DOHH2 (cell line): ENCODE measurements around the gene PDK4.

Experiments used
- H3F3A ChIP-seq: fragments of 200-600 bp; sonication (generic), shearing (Covaris generic); 2 replicates; pipeline ENCODE4 v1.6.0; 2016; ENCODE audit warnings: antibody characterized with exemption, mild to moderate bottlenecking; ENCODE audit not compliant: control insufficient read depth, insufficient read depth
- H3K27ac ChIP-seq: fragments of 200-600 bp; sonication (generic); 2 replicates; pipeline ENCODE4 v1.5.1; 2014; ENCODE audit warnings: low read depth, mild to moderate bottlenecking, low read length, moderate library complexity
- H3K27me3 ChIP-seq: fragments of 200-600 bp; sonication (generic); 2 replicates; pipeline ENCODE4 v1.6.1; 2014; ENCODE audit warnings: mild to moderate bottlenecking, low read length, mixed read lengths; ENCODE audit not compliant: control insufficient read depth
- H3K36me3 ChIP-seq: fragments of 200-600 bp; sonication (generic); 2 replicates; pipeline ENCODE4 v1.6.1; 2014; ENCODE audit warnings: mild to moderate bottlenecking, low read length, moderate library complexity, mixed read lengths; ENCODE audit not compliant: control insufficient read depth
- H3K4me1 ChIP-seq: fragments of 200-600 bp; sonication (generic); 2 replicates; pipeline ENCODE4 v1.6.1; 2014; ENCODE audit warnings: mild to moderate bottlenecking, low read length, mixed read lengths; ENCODE audit not compliant: control insufficient read depth
- H3K4me2 ChIP-seq: fragments of 200-600 bp; sonication (generic); 2 replicates; pipeline ENCODE4 v1.6.0; 2014; ENCODE audit warnings: mild to moderate bottlenecking, low read length, moderate library complexity
- H3K4me3 ChIP-seq: fragments of 200-600 bp; sonication (generic); 2 replicates; pipeline ENCODE4 v1.5.1; 2014; ENCODE audit warnings: mild to moderate bottlenecking, low read length, mixed read lengths
- H3K79me2 ChIP-seq: fragments of 200-600 bp; sonication (generic); 2 replicates; pipeline ENCODE4 v1.6.1; 2014; ENCODE audit warnings: mild to moderate bottlenecking, low read length, mixed read lengths; ENCODE audit not compliant: control insufficient read depth
- H3K9me2 ChIP-seq: fragments of 200-600 bp; sonication (generic); replicated peaks from 2 replicates; pipeline ENCODE4 v1.6.1; 2014; ENCODE audit warnings: mild to moderate bottlenecking, low read length, mixed read lengths; ENCODE audit not compliant: control insufficient read depth
- H3K9me3 ChIP-seq: fragments of 200-600 bp; sonication (generic); 2 replicates; pipeline ENCODE4 v1.6.1; 2014; ENCODE audit warnings: antibody characterized with exemption, low read length, mixed read lengths; ENCODE audit not compliant: control insufficient read depth, insufficient read depth
- H4K20me1 ChIP-seq: fragments of 200-600 bp; sonication (generic); 2 replicates; pipeline ENCODE4 v1.6.0; 2014; ENCODE audit warnings: low read depth, mild to moderate bottlenecking, antibody characterized with exemption, low read length, moderate library complexity; ENCODE audit not compliant: control insufficient read depth, insufficient read depth
- CTCF ChIP-seq: fragments of 200-600 bp; sonication (generic); IDR thresholded peaks from one replicate; pipeline ENCODE4 v1.5.1; 2014; ENCODE audit warnings: antibody characterized with exemption, mild to moderate bottlenecking, low read depth, low read length; ENCODE audit not compliant: poor library complexity, severe bottlenecking
- EZH2phosphoT487 ChIP-seq: fragments of 200-600 bp; sonication (generic); IDR thresholded peaks from 2 replicates; pipeline ENCODE4 v1.6.1; 2017; ENCODE audit warnings: borderline replicate concordance, mild to moderate bottlenecking, antibody characterized with exemption, low read length, moderate library complexity, mixed read lengths

Gene PDK4

GRCh38 chr7:95582578-95583293 lies 13.6 kb downstream of the PDK4 start:
- no peak overlapping the region for H3K27ac ChIP-seq
- H3K4me1 ChIP-seq: no peaks in the 10 kb centered on the region
- no peaks in the 10 kb centered on the region for H4K20me1 ChIP-seq
- TF ChIP-seq CTCF (no peak), EZH2phosphoT487 (no peak)
- no peaks in the 10 kb centered on the region for H3F3A ChIP-seq
- no peaks in the 10 kb centered on the region for H3K9me2 ChIP-seq
- no peak overlapping the region for H3K4me3 ChIP-seq
- no peaks in the 10 kb centered on the region for H3K79me2 ChIP-seq
- H3K36me3 ChIP-seq: no peaks in the 10 kb centered on the region
- no peak overlapping the region for H3K4me2 ChIP-seq
- no peaks in the 10 kb centered on the region for H3K27me3 ChIP-seq
- no peaks in the 10 kb centered on the region for H3K9me3 ChIP-seq

DNA sequence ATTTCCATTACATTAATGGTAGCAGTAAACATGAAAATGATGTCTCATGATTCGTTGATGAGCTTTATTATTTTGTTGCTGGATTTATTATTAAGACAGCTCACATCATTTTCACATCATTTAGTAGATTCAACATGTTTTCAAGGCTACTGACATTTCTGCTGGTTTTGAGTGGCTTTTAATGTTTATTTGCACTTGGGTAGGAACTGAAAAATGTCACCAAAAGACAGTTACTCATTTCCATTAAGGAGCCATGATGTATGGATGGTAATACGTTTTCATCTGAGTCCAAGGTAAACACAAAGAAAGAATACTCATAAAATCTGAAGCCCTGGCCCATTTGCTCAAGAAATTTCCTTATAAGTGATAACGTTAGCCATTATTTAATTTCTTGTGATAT lies 14.8 kb downstream of the PDK4 start:
- no peak for TF ChIP-seq CTCF
- no peak for TF ChIP-seq EZH2phosphoT487
- no peaks in the 10 kb centered on the region for H3K4me1 ChIP-seq
- no peaks in the 10 kb centered on the region for H3K79me2 ChIP-seq
- no peaks in the 10 kb centered on the region for H3K9me2 ChIP-seq
- H4K20me1 ChIP-seq: no peaks in the 10 kb centered on the region
- H3K4me2 ChIP-seq: no peak overlapping the region
- H3K4me3 ChIP-seq: no peak overlapping the region
- H3K27me3 ChIP-seq: no peaks in the 10 kb centered on the region
- no peaks in the 10 kb centered on the region for H3K9me3 ChIP-seq
- no peaks in the 10 kb centered on the region for H3F3A ChIP-seq
- H3K27ac ChIP-seq: no peak overlapping the region
- H3K36me3 ChIP-seq: no peaks in the 10 kb centered on the region

GRCh38 chr7:95579318-95579717 lies 17.0 kb downstream of the PDK4 start:
- Histone ChIP-seq H4K20me1 (no peaks in the 10 kb centered on the region), H3K9me3 (no peaks in the 10 kb centered on the region), H3K79me2 (no peaks in the 10 kb centered on the region), H3K27me3 (no peaks in the 10 kb centered on the region), H3K4me1 (no peaks in the 10 kb centered on the region), H3F3A (no peaks in the 10 kb centered on the region), H3K36me3 (no peaks in the 10 kb centered on the region), H3K4me2 (no peak overlapping the region), H3K4me3 (no peak overlapping the region), H3K27ac (no peak overlapping the region), H3K9me2 (no peaks in the 10 kb centered on the region)
- TF ChIP-seq CTCF (no peak), EZH2phosphoT487 (no peak)
